HepG2 (cell line): Measurements from ENCODE around the gene TBC1D2B. TPM values are rescaled to one million over a fixed set of nuclear protein-coding genes. Genes with fewer than 3 reads are reported as not detected.

Experiments used
- ATAC-seq: fragments of 200-7000 bp; cut with Tn5 transposase; 3 replicates; pipeline ENCODE4 v1.9.1; 2020; ENCODE audit warnings: mild to moderate bottlenecking, moderate library complexity
- BruUV-seq: library from RNA; stranded (reverse); fragments of 400-500 nt; replicated peaks from 2 replicates; lab custom pipeline; 2021; lab: Mats Ljungman, UMichigan
- CTCF ChIA-PET: fragments of 300-600 bp; formaldehyde crosslinking; extraction: SDS; loops from one replicate; lab custom pipeline; 2021; ENCODE audit warnings: low total read pairs, inconsistent platforms, low intra/inter-chr PET ratio; lab: Yijun Ruan, JAX
- POLR2A ChIA-PET: fragments of 350-600 bp; sonication (Branson Sonifier 250); formaldehyde crosslinking; loops from one replicate; lab custom pipeline; 2020; ENCODE audit warnings: antibody characterized with exemption, inconsistent platforms; lab: Yijun Ruan, JAX
- DNase-seq: peaks from one replicate; pipeline ENCODE4 v3.0.0-alpha.2; 2015; ENCODE audit warnings: low spot score
- FAIRE-seq: peaks from 3 replicates; lab custom pipeline; 2011; peaks lifted over from hg19 to GRCh38; lab: Jason Lieb, UNC
- H2AFZ ChIP-seq: one replicate; pipeline ENCODE4 v1.6.1; 2011; ENCODE audit warnings: low read length, inconsistent platforms
- H3K27ac ChIP-seq: fragments of 300-600 bp; 3 replicates; pipeline ENCODE4 v1.8.0; 2011; ENCODE audit warnings: mixed run types, mild to moderate bottlenecking, mixed read lengths, low read length, inconsistent platforms; ENCODE audit not compliant: insufficient read depth; ENCODE audit errors: extremely low read length
- H3K27me3 ChIP-seq, 2 experiments: fragments of 200-600 bp in 1 of 2; 2 replicates in 1 of 2; 3 replicates in 1 of 2; pipeline versions ENCODE4 v1.6.0 to v1.8.0; 2011; ENCODE audit warnings: low read length in 2 of 2, mild to moderate bottlenecking in 2 of 2, moderate library complexity in 2 of 2, inconsistent platforms in 1 of 2; ENCODE audit not compliant: insufficient read depth in 2 of 2, control insufficient read depth in 1 of 2
- H3K36me3 ChIP-seq, 2 experiments: fragments of 200-600 bp in 1 of 2; replicated peaks in 1 of 2; 2 replicates in 1 of 2; 3 replicates in 1 of 2; pipeline versions ENCODE4 v1.5.1 to v1.8.0; 2011; ENCODE audit warnings: low read length in 2 of 2, inconsistent platforms in 1 of 2; ENCODE audit not compliant: insufficient read depth in 2 of 2, control insufficient read depth in 1 of 2
- H3K4me1 ChIP-seq: 2 replicates; pipeline ENCODE4 v1.5.1; 2012; ENCODE audit warnings: low read length, inconsistent platforms; ENCODE audit not compliant: insufficient read depth
- H3K4me2 ChIP-seq: 2 replicates; pipeline ENCODE4 v1.6.0; 2011; ENCODE audit warnings: low read depth, low read length, inconsistent platforms
- H3K4me3 ChIP-seq, 3 experiments: fragments of 200-600 bp in 1 of 3; sonication (generic), shearing (Covaris generic) in 1 of 3; replicated peaks in 1 of 3; 2 replicates each; pipeline ENCODE4 v1.5.1; 2011 to 2016; ENCODE audit warnings: low read length in 3 of 3, inconsistent platforms in 2 of 3, low read depth in 2 of 3, mild to moderate bottlenecking in 2 of 3, control low read depth in 1 of 3, mixed read lengths in 1 of 3; ENCODE audit not compliant: insufficient read depth in 1 of 3
- H3K79me2 ChIP-seq: one replicate; pipeline ENCODE4 v1.6.1; 2011; ENCODE audit warnings: low read length, inconsistent platforms; ENCODE audit not compliant: insufficient read depth
- H3K9ac ChIP-seq: 2 replicates; pipeline ENCODE4 v1.6.0; 2011; ENCODE audit warnings: mild to moderate bottlenecking, low read depth, low read length, inconsistent platforms; ENCODE audit not compliant: insufficient read depth
- H3K9me3 ChIP-seq: 2 replicates; pipeline ENCODE4 v1.5.1; 2012; ENCODE audit warnings: mild to moderate bottlenecking, low read length
- H4K20me1 ChIP-seq: 2 replicates; pipeline ENCODE4 v1.6.0; 2011; ENCODE audit warnings: inconsistent platforms, mild to moderate bottlenecking, low read length, moderate library complexity; ENCODE audit not compliant: insufficient read depth
- BCL6 ChIP-seq: IDR thresholded peaks from 2 replicates; pipeline ENCODE4 v1.6.1; 2016; ENCODE audit warnings: missing genetic modification reagents, missing compliant biosample characterization
- KLF6 ChIP-seq: IDR thresholded peaks from 2 replicates; pipeline ENCODE4 v1.8.0; 2016; ENCODE audit warnings: missing biosample characterization, missing genetic modification reagents
- MAFF ChIP-seq: IDR thresholded peaks from 2 replicates; pipeline ENCODE4 v1.6.1; 2011; ENCODE audit warnings: low read depth, low read length, improper control_type of control experiment
- MAFK ChIP-seq, 2 experiments: IDR thresholded peaks in 1 of 2; conservative IDR thresholded peaks in 1 of 2; 2 replicates each; pipeline ENCODE4 v1.6.1; 2011; ENCODE audit warnings: improper control_type of control experiment in 2 of 2, low read length in 2 of 2
- NCOA5 ChIP-seq: sonication (generic); formaldehyde crosslinking; IDR thresholded peaks from 2 replicates; pipeline ENCODE4 v1.4.0; 2020; ENCODE audit warnings: missing genetic modification reagents
- POGK ChIP-seq: sonication (generic); formaldehyde crosslinking; conservative IDR thresholded peaks from 2 replicates; pipeline ENCODE4 v1.8.0; 2022; ENCODE audit warnings: mild to moderate bottlenecking, moderate library complexity, missing genetic modification reagents
- REL ChIP-seq: sonication (generic); formaldehyde crosslinking; conservative IDR thresholded peaks from 2 replicates; pipeline ENCODE4 v1.8.0; 2022; ENCODE audit warnings: mild to moderate bottlenecking, missing genetic modification reagents, moderate library complexity
- SOX6 ChIP-seq, 2 experiments: fragments of 450-650 bp in 1 of 2; sonication (generic) in 1 of 2; formaldehyde crosslinking in 1 of 2; IDR thresholded peaks; 2 replicates each; pipeline versions ENCODE4 v1.4.0 to v1.6.1; 2017 to 2020; ENCODE audit warnings: antibody characterized with exemption in 1 of 2, mild to moderate bottlenecking in 1 of 2, missing genetic modification reagents in 1 of 2
- WGBS: methylation state at CpG from one replicate; pipeline ENCODE4 v1.1.6; 2017; ENCODE audit warnings: low lambda C conversion rate; 5-methylcytosine and 5-hydroxymethylcytosine counted together
- in situ Hi-C: cut with HindIII; loops from 2 replicates; pipeline ENCODE4 v1.10.0; 2017; ENCODE audit warnings: low pct_unique_long_range_greater_than_20kb; ENCODE audit not compliant: extremely low pct_ligation_motif_present
- intact Hi-C: fragments of 100-400 bp; cut with micrococcal nuclease; formaldehyde crosslinking; loops from one replicate; pipeline ENCODE4 v1.10.0; 2022; ENCODE audit not compliant: unreplicated experiment
- polyA plus RNA-seq, 8 experiments: library from polyadenylated mRNA; depleted of rRNA in 3 of 8; stranded (reverse) in 7 of 8; unstranded in 1 of 8; fragments of >200 nt; fragmentation: Illumina TruSeq in 4 of 8; extraction: Trizol in 4 of 8; gene quantifications; 2 replicates each; pipeline versions ENCODE4 v1.2.1 to v1.2.3, GENCODE V29; 2011 to 2016; ENCODE audit warnings: low read depth in 4 of 8, missing spikeins in 1 of 8, mixed read lengths in 1 of 8; ENCODE audit not compliant: insufficient read depth in 1 of 8
- total RNA-seq, 5 experiments: library from RNA; depleted of rRNA; stranded (reverse); fragments of >200 nt; fragmentation: Illumina TruSeq; extraction: Trizol; gene quantifications; 2 replicates each; pipeline ENCODE4 v1.2.3, GENCODE V29; 2016; ENCODE audit warnings: low read depth in 1 of 5
- TF ChIP-seq, protein P1 (sequence below): sonication (generic); formaldehyde crosslinking; IDR thresholded peaks from 2 replicates; pipeline ENCODE4 v1.5.1; 2020; ENCODE audit warnings: mild to moderate bottlenecking, missing genetic modification reagents, borderline replicate concordance
- TF ChIP-seq, protein P2 (sequence below): IDR thresholded peaks from 2 replicates; pipeline ENCODE4 v1.6.1; 2016; ENCODE audit warnings: missing biosample characterization, missing genetic modification reagents, low read depth

The TBC1D2B gene
- total and polyA plus RNA-seq, 2 of the 13 experiments (the other 11 are each of a cell fraction or from before 2014, with no cell fraction given) = 10.1 to 14.4 TPM

GRCh38 chr15:78035321-78035751 is 42.2 kb downstream of the TBC1D2B start:
- ChIA-PET CTCF (no interaction called here), POLR2A (interaction anchor here (1.5 to 1.9 kb wide), 2 partner anchors 23 to 30 kb away, joined by 3 to 8 read pairs; no protein-coding TSS in a partner anchor)
- H3K4me2 ChIP-seq = peak overlapping the region; percentile 50
- peaks cover 45% of the 10 kb centered on the region for H3K4me1 ChIP-seq
- H2AFZ ChIP-seq = peak overlapping the region; percentile 37
- H3K27ac ChIP-seq = peak overlapping the region; percentile 61
- BruUV-seq = no TSS peak
- H3K9ac ChIP-seq = peak overlapping the region; percentile 2; the same call in 1 of the 2 replicates
- TF ChIP-seq NCOA5 (CRISPR knock-in tag) (no peak), MAFK (conservative IDR thresholded peaks at IDR 0.05 in 1 of 2, IDR thresholded peaks at IDR 0.05 in 1 of 2; ENCODE audit: low read length in 2 of 2) (peak; percentile 82 to 93), SOX6 (IDR thresholded peaks at IDR 0.05) (no peak), SOX6 (CRISPR knock-in tag; IDR thresholded peaks at IDR 0.05) (no peak), POGK (CRISPR knock-in tag) (no peak), BCL6 (CRISPR knock-in tag) (no peak), MAFF (peak; percentile 88), REL (no peak), KLF6 (CRISPR knock-in tag) (no peak)
- TF ChIP-seq, protein P1, sequence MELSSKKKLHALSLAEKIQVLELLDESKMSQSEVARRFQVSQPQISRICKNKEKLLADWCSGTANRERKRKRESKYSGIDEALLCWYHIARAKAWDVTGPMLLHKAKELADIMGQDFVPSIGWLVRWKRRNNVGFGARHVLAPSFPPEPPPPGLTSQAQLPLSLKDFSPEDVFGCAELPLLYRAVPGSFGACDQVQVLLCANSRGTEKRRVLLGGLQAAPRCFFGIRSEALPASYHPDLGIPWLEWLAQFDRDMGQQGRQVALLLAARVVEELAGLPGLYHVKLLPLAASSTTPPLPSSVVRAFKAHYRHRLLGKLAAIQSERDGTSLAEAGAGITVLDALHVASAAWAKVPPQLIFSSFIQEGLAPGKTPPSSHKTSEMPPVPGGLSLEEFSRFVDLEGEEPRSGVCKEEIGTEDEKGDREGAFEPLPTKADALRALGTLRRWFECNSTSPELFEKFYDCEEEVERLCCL (CRISPR knock-in tag) = no peak
- TF ChIP-seq, protein P2, sequence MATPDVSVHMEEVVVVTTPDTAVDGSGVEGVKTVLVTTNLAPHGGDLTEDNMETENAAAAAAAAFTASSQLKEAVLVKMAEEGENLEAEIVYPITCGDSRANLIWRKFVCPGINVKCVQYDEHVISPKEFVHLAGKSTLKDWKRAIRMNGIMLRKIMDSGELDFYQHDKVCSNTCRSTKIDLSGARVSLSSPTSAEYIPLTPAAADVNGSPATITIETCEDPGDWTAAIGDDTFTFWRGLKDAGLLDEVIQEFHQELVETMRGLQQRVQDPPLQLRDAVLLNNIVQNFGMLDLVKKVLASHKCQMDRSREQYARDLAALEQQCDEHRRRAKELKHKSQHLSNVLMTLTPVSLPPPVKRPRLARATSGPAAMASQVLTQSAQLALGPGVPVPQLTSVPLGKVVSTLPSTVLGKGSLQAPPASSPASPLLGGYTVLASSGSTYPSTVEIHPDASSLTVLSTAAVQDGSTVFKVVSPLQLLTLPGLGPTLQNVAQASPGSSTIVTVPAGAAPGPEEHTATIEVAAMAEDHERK (CRISPR knock-in tag) = no peak
- in situ Hi-C loops (no loop called here), intact Hi-C loops (no loop called here)
- DNase-seq (no peak), ATAC-seq (peak; percentile 32), FAIRE-seq (peak; percentile 23)
- no peaks in the 10 kb centered on the region for H3K27me3 ChIP-seq
- no peak overlapping the region for H3K4me3 ChIP-seq
- no peaks in the 10 kb centered on the region for H3K79me2 ChIP-seq
- no peaks in the 10 kb centered on the region for H3K9me3 ChIP-seq
- 67% methylated on average over 4 of the region's 4 CpGs for WGBS
- H4K20me1 ChIP-seq = no peaks in the 10 kb centered on the region
- peaks cover 0 to 4% of the 10 kb centered on the region in 2 experiments; a peak in 1 of 5 replicates for H3K36me3 ChIP-seq
